GM18873 (cell line): ENCODE results near the gene FAM228B.
A peak's percentile ranks its signal among the peaks of the same experiment; 100 is the strongest.
"Not testable (repeated sequence)": the region's sequence is repeated elsewhere in the genome, so short reads cannot be mapped to it uniquely, and the experiment has no call there.

ENCODE experiments used
- ATAC-seq: cut with Tn5 transposase; IDR thresholded peaks from one replicate; pipeline ENCODE4 v1.9.1; 2021; ENCODE audit warnings: mild to moderate bottlenecking, moderate library complexity, moderate number of reproducible peaks; ENCODE audit not compliant: unreplicated experiment, low FRiP score

The FAM228B gene

GRCh38 chr2:24197213-24197612 lies 73.9 kb downstream of the FAM228B start:
- ATAC-seq, result not testable (repeated sequence)

GRCh38 chr2:24199968-24200590 lies 76.8 kb downstream of the FAM228B start:
- no peak for ATAC-seq

DNA sequence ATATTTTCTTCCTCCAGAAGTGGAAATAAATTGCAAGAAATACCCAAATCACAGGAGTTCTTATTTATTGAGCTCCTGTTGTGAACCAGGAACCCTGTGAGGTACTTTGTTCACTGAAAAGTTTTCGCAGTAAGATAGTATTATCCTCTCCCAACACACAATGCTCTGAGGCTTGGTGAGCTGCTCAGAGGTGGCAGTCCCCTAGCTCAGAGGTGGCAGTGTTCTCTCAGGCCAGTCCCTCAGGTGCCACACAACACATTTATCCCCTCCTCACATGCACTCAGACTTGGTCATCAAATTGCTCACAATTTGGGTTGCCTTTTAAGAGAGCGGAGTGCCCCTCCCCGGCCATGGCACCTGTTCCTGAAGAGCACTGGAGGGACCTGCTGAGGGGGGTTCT lies 77.5 kb downstream of the FAM228B start:
- no peak for ATAC-seq

DNA sequence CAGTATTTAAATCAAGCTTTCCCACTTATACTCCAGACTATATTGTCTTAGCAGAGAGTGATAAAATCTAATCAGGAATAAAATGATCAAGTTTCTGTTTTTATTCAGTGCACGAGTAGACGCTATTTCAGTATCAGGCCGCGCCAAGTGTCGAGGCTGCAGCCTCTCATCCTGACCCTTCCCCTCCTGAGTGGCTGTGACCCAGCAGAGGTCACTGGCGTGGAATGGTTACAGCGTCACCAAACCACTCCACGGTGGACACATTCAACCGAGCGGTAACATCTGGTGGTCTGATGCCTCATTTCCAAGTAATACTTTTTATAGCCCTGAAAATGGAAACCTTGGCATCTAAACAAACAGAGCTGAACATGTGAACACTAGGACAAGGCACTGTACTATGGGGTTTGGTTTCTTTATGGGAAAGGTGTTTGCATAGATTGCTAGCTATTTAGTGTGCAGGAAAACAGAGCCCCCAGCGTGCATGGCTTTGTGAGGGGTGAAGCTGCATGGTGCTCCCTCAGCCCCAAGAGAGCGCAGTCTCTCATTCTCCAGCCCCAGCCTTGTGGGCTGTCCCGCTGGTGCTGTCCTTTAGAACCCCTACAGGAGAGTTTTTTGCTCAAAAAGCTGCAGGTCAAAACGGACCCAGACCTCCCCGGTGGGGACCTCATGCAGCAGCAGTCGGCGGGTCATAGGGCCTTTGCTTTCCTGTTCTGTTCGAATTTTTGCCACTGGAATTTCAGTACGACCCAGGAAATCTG lies 79.9 kb downstream of the FAM228B start:
- ATAC-seq, result no peak

- ATAC-seq, result no peak
These were observed 80.5 kb downstream of the FAM228B start for GRCh38 chr2:24203787-24204150.

GRCh38 chr2:24204505-24204904 lies 81.2 kb downstream of the FAM228B start:
- no peak for ATAC-seq

DNA sequence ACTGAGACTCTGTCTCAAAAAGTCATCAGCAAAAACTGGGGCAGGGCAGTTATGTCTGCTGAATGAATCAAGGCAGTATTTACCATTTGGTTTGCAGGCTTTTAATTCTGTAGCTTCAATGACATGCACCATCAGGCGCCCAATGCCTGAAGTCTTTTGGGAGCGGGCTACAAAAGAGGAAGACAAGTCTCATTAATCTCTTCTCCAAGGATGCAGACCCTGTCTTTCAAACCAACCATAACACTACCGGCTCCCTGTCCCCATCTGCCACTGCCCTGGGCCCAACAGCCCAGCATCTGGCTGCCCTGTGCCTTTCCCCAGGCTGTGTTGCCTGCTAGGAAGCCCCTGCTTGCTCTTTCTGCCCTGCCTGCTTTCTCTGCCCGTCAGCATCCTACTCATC lies 81.9 kb downstream of the FAM228B start:
- ATAC-seq, result no peak

DNA sequence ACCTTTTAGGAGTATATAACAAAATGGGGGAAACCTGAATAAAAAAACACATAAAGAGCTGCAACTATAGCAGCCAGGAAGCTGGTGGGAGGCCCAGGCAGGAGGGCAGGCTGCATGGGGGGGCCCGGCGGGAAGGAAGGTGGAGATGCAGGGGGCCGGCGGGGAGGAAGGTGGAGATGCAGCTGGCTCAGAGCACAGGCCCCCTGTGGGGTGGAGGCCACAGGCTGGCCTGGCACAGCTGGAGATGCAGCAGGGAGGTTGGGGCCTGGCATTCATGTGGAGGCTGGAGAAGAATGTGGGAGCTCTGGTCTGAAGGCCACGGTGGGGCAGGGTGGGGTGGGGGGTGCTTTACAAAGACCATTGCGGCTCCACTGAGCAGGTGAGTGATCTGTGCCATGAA lies 83.0 kb downstream of the FAM228B start:
- ATAC-seq, result no peak

DNA sequence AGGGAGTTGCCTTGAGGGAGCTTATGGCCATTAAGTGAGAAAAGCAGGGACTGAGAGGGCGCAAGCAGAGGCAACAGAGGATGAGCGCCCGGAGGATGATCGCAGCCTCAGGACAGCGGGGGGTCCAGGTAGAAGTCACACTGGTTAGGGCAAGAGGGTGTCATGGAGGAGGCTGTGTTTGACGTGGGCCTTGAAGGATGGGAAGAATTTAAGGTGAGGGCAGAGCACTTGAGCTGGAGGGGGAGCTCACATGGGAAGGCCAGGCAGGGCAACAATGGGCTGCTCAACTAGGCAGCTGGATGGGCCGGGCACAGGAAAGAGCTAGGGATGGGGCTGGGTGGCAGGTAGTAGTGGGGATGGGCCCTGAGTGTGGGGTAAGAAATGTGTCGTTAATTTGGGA lies 83.4 kb downstream of the FAM228B start:
- no peak for ATAC-seq

DNA sequence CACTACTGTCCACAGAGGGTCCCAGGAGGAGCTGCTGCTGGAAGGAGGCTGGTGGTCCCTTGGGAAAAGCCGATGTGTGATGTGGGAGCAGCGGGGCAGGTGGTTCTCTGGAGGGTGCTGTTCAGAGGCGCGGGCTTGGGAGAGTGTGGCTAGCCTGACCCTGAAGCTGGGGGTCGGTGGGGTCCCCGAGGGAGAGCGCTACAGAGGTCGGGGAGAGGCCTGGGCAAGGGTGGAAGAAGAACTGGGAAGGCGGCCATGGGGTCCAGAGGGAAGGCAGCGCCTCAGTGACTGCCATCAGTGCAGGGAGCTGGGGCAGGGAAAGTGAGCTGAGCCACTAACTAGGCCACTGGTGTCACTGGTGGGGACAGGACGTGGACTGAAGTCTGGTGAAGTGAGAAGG lies 84.1 kb downstream of the FAM228B start:
- no peak for ATAC-seq

GRCh38 chr2:24208490-24208889 lies 85.2 kb downstream of the FAM228B start:
- ATAC-seq, result no peak

DNA sequence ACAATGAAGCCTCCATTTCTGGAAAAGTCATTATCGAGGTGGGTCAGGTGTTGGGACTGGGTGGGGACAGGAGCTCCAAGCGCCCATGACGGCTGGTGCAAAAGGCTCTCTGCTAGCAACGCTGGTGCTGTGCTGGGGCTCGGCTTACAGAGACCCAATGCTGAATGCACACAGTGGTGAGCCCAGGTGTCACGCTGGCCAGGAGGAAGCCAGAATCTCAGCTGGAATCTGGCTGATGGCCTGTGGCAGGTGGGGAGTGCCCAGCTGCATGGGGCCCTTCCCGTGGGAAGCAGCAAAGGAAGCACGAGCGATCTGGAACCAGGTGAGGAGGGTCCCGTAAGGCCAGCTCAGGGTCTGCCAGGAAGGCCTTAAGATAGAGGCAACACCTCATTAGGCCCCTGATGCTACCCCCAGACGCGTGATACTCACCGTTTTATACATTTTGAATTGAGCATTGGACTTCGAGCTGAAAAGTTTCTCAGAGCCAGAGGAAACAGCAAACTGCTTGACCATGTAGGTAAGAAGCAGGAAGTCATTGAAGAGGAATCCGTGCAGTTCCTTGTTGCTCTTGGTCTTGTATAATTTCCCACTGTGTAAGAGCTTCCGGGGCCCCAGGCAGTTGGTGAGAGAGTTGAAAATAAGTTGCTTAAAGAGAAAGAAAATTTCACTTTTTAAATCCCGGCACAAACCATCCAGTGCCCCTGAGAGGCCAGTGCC lies 86.3 kb downstream of the FAM228B start:
- no peak for ATAC-seq

GRCh38 chr2:24210106-24210455 lies 86.8 kb downstream of the FAM228B start:
- ATAC-seq, result no peak

DNA sequence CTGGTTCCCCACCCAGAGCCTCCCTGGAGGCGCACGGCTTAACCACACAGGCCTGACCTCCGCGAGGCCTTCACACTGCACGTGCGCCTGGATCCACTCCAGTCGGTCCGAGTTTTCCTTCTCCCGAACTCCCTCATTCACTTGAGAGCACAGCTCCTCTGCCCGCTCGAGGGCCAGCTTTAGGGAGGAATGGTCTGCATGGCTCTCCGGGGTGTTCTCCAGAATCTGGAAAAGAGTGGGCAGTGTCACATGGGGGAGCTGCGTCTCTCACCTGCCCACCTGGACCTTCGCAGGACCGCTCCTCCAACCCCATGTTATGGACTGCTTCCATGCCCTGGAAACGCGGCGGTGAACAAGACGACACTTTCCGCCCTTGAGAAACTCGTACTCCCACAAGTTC lies 87.5 kb downstream of the FAM228B start:
- no peak for ATAC-seq

GRCh38 chr2:24211408-24211807 lies 88.1 kb downstream of the FAM228B start:
- no peak for ATAC-seq

GRCh38 chr2:24214880-24215279 lies 91.6 kb downstream of the FAM228B start:
- peak; percentile 86 for ATAC-seq
